ENCODE data around the gene TMEM97. TPM values are rescaled to one million over a fixed set of nuclear protein-coding genes. Genes with fewer than 3 reads are reported as not detected.

TMEM97 gene
- total RNA-seq, 1 donor from 2014 or later, result 16.1 TPM

- intact Hi-C loops (cut with micrococcal nuclease), result no loop called here
- Mint-ChIP-seq H3K27me3 (no peaks in the 10 kb centered on the region), H3K9me3 (no peaks in the 10 kb centered on the region), H3K36me3 (ENCODE audit: low read depth) (peaks cover 49% of the 10 kb centered on the region), H3K4me1 (peaks cover 3% of the 10 kb centered on the region), H3K4me3 (no peak overlapping the region), H3K27ac (no peak overlapping the region)
- no peak for ATAC-seq (ENCODE audit: low read depth)
- DNase-seq, result no peak
- CTCF ChIA-PET, result no interaction called here
- POLR2A ChIA-PET, result no interaction called here
- no peak for TF ChIP-seq CTCF (IDR thresholded peaks at IDR 0.05)
Observed at GRCh38 chr17:28363776-28364650, 45.0 kb downstream of the TMEM97 start.

GRCh38 chr17:28364665-28365363, 45.8 kb downstream of the TMEM97 start, which contains the start of gene SEBOX:
TSS of gene SEBOX (minus strand) at chr17:28365199. CDS start at chr17:28365151, 48 bp downstream.
- no peak for TF ChIP-seq CTCF (IDR thresholded peaks at IDR 0.05)
- Mint-ChIP-seq H3K4me1 (no peaks in the 10 kb centered on the region), H3K27me3 (no peaks in the 10 kb centered on the region), H3K27ac (no peak within 1 kb of the TSS), H3K36me3 (ENCODE audit: low read depth) (peaks cover 42% of the 10 kb centered on the region), H3K9me3 (no peaks in the 10 kb centered on the region), H3K4me3 (no peak within 1 kb of the TSS)
- ChIA-PET POLR2A (no interaction called here), CTCF (no interaction called here)
- DNase-seq (no peak), ATAC-seq (ENCODE audit: low read depth) (no peak)
- intact Hi-C loops (cut with micrococcal nuclease), result no loop called here

GRCh38 chr17:28365487-28365886, 46.5 kb downstream of the TMEM97 start:
- ChIA-PET POLR2A (interaction anchor here (1.6 kb wide), 1 partner anchor 8 kb away, joined by 10 read pairs; the partner anchor contains the start of gene POLDIP2), CTCF (no interaction called here)
- H3K27me3 Mint-ChIP-seq, result no peaks in the 10 kb centered on the region
- H3K9me3 Mint-ChIP-seq, result no peaks in the 10 kb centered on the region
- ATAC-seq (ENCODE audit: low read depth) (no peak), DNase-seq (no peak)
- no peak overlapping the region for H3K4me3 Mint-ChIP-seq
- H3K4me1 Mint-ChIP-seq, result peaks cover 2% of the 10 kb centered on the region
- no peak for TF ChIP-seq CTCF (IDR thresholded peaks at IDR 0.05)
- intact Hi-C loops (cut with micrococcal nuclease), result no loop called here
- peaks cover 36% of the 10 kb centered on the region for H3K36me3 Mint-ChIP-seq (ENCODE audit: low read depth)
- no peak overlapping the region for H3K27ac Mint-ChIP-seq

DNA sequence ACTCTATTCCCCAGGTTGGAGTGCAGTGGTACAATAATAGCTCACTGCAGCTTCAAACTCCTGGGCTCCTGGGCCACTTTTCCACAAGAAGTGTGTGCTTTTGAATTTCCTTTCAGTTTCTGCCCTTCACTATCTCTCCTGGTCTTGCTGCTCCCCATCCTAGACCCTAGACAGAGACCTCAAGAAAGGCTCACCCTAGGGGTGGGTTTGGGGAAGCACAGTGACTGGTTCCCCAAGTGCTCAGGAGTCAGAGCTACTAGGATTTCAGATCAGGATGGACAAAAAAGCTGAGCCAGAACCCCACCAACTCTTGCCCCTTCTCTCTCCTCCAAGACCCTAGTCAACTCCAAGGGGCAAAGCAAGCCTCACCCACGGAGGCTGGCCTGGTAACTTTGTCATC, 47.6 kb downstream of the TMEM97 start:
- ATAC-seq (ENCODE audit: low read depth), result no peak
- intact Hi-C loops (cut with micrococcal nuclease), result no loop called here
- Mint-ChIP-seq H3K4me3 (no peak overlapping the region), H3K27me3 (no peaks in the 10 kb centered on the region), H3K9me3 (no peaks in the 10 kb centered on the region), H3K27ac (no peak overlapping the region), H3K36me3 (ENCODE audit: low read depth) (peaks cover 26% of the 10 kb centered on the region), H3K4me1 (peaks cover 8% of the 10 kb centered on the region)
- CTCF ChIA-PET, result interaction anchor here (0.6 to 0.9 kb wide), 2 partner anchors 49 to 283 kb away, joined by 3 read pairs; no protein-coding TSS in a partner anchor
- DNase-seq, result no peak
- POLR2A ChIA-PET, result interaction anchor here (1.4 to 1.6 kb wide), 2 partner anchors 9 to 31 kb away, joined by 7 to 10 read pairs; partner anchors contain the start of genes IFT20, POLDIP2 and TNFAIP1
- TF ChIP-seq CTCF (IDR thresholded peaks at IDR 0.05), result no peak

All from activated B cell treated with CpG ODN at 0.5 μM for 24 hours (primary cell).